WERI-Rb-1 (cell line): ENCODE data around the gene FBN3.

Experiments
- DNase-seq: peaks from one replicate; pipeline ENCODE4 v3.0.0-alpha.2; 2020
- H3K27ac ChIP-seq: fragments of 250-450 bp; sonication (Bioruptor Pico); 2 replicates; pipeline ENCODE4 v1.5.1; 2020; ENCODE audit warnings: mild to moderate bottlenecking, moderate library complexity
- H3K27me3 ChIP-seq: fragments of 250-450 bp; sonication (Bioruptor Pico); 2 replicates; pipeline ENCODE4 v1.5.1; 2021; ENCODE audit warnings: mild to moderate bottlenecking, low read depth, moderate library complexity; ENCODE audit not compliant: insufficient read depth, severe bottlenecking
- H3K36me3 ChIP-seq: fragments of 250-450 bp; sonication (Bioruptor Pico); 2 replicates; pipeline ENCODE4 v1.5.1; 2020; ENCODE audit warnings: mild to moderate bottlenecking, moderate library complexity
- H3K4me3 ChIP-seq: 2 replicates; pipeline ENCODE4 v1.5.1; 2011; ENCODE audit warnings: low read depth, mild to moderate bottlenecking, control low read depth, low read length
- H3K9me3 ChIP-seq: fragments of 250-450 bp; sonication (Bioruptor Pico); 2 replicates; pipeline ENCODE4 v1.5.1; 2021; ENCODE audit warnings: mild to moderate bottlenecking, moderate library complexity; ENCODE audit not compliant: severe bottlenecking
- TF ChIP-seq, protein P1 (sequence below): IDR thresholded peaks from 2 replicates; pipeline ENCODE4 v1.5.1; 2011; ENCODE audit warnings: low read depth, mild to moderate bottlenecking, control low read depth, inconsistent platforms, low read length

FBN3 gene

DNA sequence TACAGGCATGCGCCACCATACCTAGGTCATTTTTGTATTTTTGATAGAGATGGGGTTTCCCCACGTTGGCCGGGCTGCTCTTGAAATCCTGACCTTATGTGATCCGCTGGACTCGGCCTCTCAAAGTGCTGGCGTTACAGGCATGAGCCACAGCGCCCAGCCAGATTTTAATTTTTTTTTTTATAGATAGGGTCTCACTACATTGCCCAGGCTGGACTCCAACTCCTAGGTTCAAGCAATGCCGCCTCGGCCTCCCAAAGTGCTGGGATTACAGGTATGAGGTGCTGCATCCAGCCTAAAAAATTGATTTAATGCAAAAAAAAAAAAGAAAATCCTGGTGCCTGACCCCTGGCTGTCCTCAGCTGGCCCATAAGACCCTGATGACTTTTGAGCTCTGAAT lies 34.9 kb upstream of the FBN3 start:
- Histone ChIP-seq H3K4me3 (no peak overlapping the region), H3K9me3 (no peaks in the 10 kb centered on the region)
- TF ChIP-seq, protein P1, sequence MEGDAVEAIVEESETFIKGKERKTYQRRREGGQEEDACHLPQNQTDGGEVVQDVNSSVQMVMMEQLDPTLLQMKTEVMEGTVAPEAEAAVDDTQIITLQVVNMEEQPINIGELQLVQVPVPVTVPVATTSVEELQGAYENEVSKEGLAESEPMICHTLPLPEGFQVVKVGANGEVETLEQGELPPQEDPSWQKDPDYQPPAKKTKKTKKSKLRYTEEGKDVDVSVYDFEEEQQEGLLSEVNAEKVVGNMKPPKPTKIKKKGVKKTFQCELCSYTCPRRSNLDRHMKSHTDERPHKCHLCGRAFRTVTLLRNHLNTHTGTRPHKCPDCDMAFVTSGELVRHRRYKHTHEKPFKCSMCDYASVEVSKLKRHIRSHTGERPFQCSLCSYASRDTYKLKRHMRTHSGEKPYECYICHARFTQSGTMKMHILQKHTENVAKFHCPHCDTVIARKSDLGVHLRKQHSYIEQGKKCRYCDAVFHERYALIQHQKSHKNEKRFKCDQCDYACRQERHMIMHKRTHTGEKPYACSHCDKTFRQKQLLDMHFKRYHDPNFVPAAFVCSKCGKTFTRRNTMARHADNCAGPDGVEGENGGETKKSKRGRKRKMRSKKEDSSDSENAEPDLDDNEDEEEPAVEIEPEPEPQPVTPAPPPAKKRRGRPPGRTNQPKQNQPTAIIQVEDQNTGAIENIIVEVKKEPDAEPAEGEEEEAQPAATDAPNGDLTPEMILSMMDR: no peak

DNA sequence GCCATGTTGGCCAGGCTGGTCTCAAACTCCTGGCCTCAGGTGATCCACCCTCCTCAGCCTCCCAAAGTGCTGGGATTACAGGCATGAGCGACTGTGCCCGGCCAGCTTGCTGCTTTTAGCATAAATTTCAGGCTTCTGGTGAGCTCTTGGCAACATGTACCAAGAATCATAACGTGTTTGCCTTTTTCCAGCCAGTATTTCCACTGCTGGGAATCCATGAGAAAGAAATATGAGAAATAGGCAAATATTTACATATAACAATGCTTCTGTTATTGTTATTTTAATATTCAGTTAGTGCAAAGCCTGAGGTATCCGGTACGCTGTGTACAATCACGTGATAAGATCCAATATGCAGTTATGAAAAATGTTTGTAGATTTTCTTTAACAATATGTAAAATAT lies 30.6 kb upstream of the FBN3 start:
- no peaks in the 10 kb centered on the region for H3K9me3 ChIP-seq
- TF ChIP-seq, protein P1: no peak
- H3K36me3 ChIP-seq: no peaks in the 10 kb centered on the region
- H3K27me3 ChIP-seq: no peaks in the 10 kb centered on the region
- no peak overlapping the region for H3K4me3 ChIP-seq
- no peak for DNase-seq
- no peak overlapping the region for H3K27ac ChIP-seq

More for the DNA sequence above, 34.9 kb upstream of the FBN3 start:
- no peak for DNase-seq
- no peak overlapping the region for H3K27ac ChIP-seq
- H3K27me3 ChIP-seq: no peaks in the 10 kb centered on the region
- no peaks in the 10 kb centered on the region for H3K36me3 ChIP-seq

DNA sequence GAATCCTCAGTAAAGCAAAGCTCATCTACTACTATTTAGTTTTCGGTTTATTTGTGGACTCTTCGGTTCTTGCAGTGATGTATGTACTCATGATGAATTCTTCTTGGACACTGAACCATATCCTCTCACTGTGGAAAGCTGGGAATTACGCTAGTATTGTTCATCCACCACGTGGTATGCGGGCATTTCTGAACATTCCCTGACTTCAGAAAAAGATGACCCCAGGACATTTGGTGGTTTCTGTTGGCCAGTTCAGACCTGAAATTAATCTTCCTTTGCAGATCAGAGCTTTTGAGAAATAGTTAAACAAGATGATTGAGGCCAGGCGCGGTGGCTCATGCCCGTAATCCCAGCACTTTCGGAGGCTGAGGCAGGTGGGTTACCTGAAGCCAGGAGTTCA lies 25.3 kb upstream of the FBN3 start:
- no peaks in the 10 kb centered on the region for H3K9me3 ChIP-seq
- H3K36me3 ChIP-seq: no peaks in the 10 kb centered on the region
- H3K27me3 ChIP-seq: no peaks in the 10 kb centered on the region
- no peak overlapping the region for H3K4me3 ChIP-seq
- TF ChIP-seq, protein P1: no peak
- no peak for DNase-seq
- H3K27ac ChIP-seq: no peak overlapping the region

DNA sequence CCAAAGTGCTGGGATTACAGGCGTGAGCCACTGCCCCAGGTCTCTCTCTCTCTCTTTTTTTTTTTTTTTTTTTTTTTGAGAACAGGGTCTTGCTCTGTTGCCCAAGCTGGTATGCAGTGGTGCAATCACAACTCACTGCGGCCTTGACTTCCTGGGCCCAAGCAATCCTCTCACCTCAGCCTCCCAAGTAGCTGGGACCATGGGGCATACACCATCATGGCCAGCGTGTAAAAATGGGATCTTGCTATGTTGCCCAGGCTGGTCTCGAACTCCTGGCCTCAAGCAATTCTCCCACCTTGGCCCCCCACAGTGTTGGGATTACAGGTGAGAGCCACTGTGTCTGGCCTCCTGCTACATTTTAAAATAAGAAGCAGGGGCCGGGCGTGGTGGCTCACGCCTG lies 19.1 kb upstream of the FBN3 start:
- H3K4me3 ChIP-seq: no peak overlapping the region
- no peak for DNase-seq
- H3K9me3 ChIP-seq: no peaks in the 10 kb centered on the region
- H3K27me3 ChIP-seq: no peaks in the 10 kb centered on the region
- H3K27ac ChIP-seq: no peak overlapping the region
- TF ChIP-seq, protein P1: no peak
- H3K36me3 ChIP-seq: no peaks in the 10 kb centered on the region

DNA sequence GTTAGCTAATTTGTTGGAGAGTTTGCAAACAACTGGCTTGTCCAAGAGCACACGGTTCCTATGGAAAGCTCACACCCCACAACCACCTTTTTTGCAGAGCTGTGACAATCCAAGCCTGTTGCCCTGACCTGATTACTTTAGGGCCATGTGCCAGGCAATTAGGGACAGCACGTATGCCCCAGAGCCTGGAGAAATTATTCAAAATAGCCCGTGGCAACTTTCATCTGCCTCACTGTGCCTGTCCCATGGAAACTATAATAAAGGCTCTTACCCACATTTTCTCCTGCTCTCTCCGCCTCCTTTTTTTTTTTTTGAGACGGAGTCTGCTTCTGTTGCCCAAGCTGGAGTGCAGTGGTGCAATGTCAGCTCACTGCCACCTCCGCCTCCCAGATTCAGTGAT lies 18.6 kb upstream of the FBN3 start:
- Histone ChIP-seq H3K27me3 (no peaks in the 10 kb centered on the region), H3K36me3 (no peaks in the 10 kb centered on the region), H3K27ac (no peak overlapping the region), H3K9me3 (no peaks in the 10 kb centered on the region), H3K4me3 (no peak overlapping the region)
- DNase-seq: no peak
- TF ChIP-seq, protein P1: no peak

DNA sequence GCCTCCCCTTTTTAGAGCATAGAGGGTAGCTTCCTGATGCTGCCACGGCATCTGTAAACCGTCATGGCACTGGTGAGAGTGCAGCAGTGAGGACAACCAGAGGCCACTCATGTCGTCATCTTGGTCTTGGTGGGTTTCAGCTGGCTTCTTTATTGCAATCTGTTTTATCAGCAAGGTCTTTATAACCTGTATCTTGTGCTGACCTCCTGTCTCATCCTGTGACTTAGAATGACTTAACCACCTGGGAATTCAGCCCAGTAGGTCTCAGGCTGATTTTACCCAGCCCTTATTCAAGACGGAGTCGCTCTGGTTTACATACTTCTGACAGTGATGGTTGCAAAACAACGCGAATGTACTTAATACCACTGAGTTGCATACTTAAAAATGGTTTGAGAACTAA lies 14.4 kb upstream of the FBN3 start:
- no peaks in the 10 kb centered on the region for H3K27me3 ChIP-seq
- TF ChIP-seq, protein P1: no peak
- H3K36me3 ChIP-seq: no peaks in the 10 kb centered on the region
- no peaks in the 10 kb centered on the region for H3K9me3 ChIP-seq
- no peak for DNase-seq
- H3K4me3 ChIP-seq: no peak overlapping the region
- H3K27ac ChIP-seq: no peak overlapping the region
